Heart right ventricle (tissue), 16 donors: ENCODE measurements around the gene AZGP1. TPM values are rescaled to one million over a fixed set of nuclear protein-coding genes. Genes with fewer than 3 reads are reported as not detected.
"Not testable (repeated sequence)": the region's sequence is repeated elsewhere in the genome, so short reads cannot be mapped to it uniquely, and the experiment has no call there.

Experiments used
- ATAC-seq, 8 donors: fragments of 200-7000 bp; cut with Tn5 transposase; one replicate each; pipeline ENCODE4 v1.9.1; 2020; ENCODE audit warnings: mild to moderate bottlenecking in 8 of 8, moderate library complexity in 8 of 8, moderate number of reproducible peaks in 1 of 8
- DNase-seq, 2 donors: peaks; one replicate each; pipeline ENCODE4 v3.0.0-alpha.2; 2020
- H3K27ac ChIP-seq, 10 donors: fragments of 200-600 bp; sonication (generic) in 2 of 10; one replicate each; pipeline versions ENCODE4 v1.5.0 to v1.8.0; 2020 to 2022; ENCODE audit warnings: mild to moderate bottlenecking in 3 of 10
- H3K27me3 ChIP-seq, 7 donors: fragments of 200-600 bp; one replicate each; pipeline ENCODE4 v1.8.0; 2021 to 2022; ENCODE audit warnings: mild to moderate bottlenecking in 2 of 7
- H3K36me3 ChIP-seq, 9 donors: fragments of 200-600 bp; sonication (generic) in 1 of 9; one replicate each; pipeline versions ENCODE4 v1.5.0 to v1.8.0; 2020 to 2022; ENCODE audit warnings: mild to moderate bottlenecking in 2 of 9
- H3K4me1 ChIP-seq, 9 donors: fragments of 200-600 bp; sonication (generic) in 1 of 9; one replicate each; pipeline versions ENCODE4 v1.5.0 to v1.8.0; 2020 to 2022; ENCODE audit warnings: mild to moderate bottlenecking in 4 of 9
- H3K4me3 ChIP-seq, 10 donors: fragments of 200-600 bp; sonication (generic) in 2 of 10; one replicate each; pipeline versions ENCODE4 v1.5.0 to v1.8.0; 2020 to 2022; ENCODE audit warnings: mild to moderate bottlenecking in 7 of 10, moderate library complexity in 2 of 10
- H3K9me3 ChIP-seq, 11 donors: fragments of 200-600 bp in 10 of 11; sonication (generic) in 2 of 11; one replicate each; pipeline versions ENCODE4 v1.5.0 to v1.8.0; 2013 to 2022; ENCODE audit warnings: mild to moderate bottlenecking in 2 of 11, control low read depth in 1 of 11, moderate library complexity in 1 of 11
- WGBS, 2 donors: extraction: QIAGEN DNeasy Blood & Tissue Kit; methylation state at CpG; one replicate each; pipeline ENCODE4 v1.1.7; 2013; ENCODE audit warnings: inconsistent platforms in 1 of 2; 5-methylcytosine and 5-hydroxymethylcytosine counted together
- intact Hi-C, 10 donors: fragments of 100-400 bp; cut with DNase I; formaldehyde crosslinking; loops; one replicate each; pipeline versions ENCODE4 v1.11.1 to v1.14.2; 2022
- polyA plus RNA-seq, 2 donors: library from polyadenylated mRNA; stranded (reverse); fragments of 200-250 nt; gene quantifications; one replicate each; pipeline ENCODE4 v1.2.3, GENCODE V29; 2013
- total RNA-seq, 10 donors: library from RNA; stranded (reverse); fragmentation: NEBNext Ultra II Directional in 3 of 10; extraction: Animal tissue kit (Norgen Biotek cat#: 25700) in 3 of 10; gene quantifications; one replicate each; pipeline versions ENCODE4 v1.2.1 to v1.2.4, GENCODE V29; 2021 to 2023
- TF ChIP-seq, protein P1 (sequence below), 9 donors: fragments of 200-600 bp; sonication (generic) in 2 of 9; IDR thresholded peaks; one replicate each; pipeline versions ENCODE4 v1.5.0 to v1.8.0; 2021 to 2022; ENCODE audit warnings: antibody characterized with exemption in 9 of 9, mild to moderate bottlenecking in 5 of 9, moderate library complexity in 1 of 9
- donor health status: Arrhythmogenic right ventricular cardiomyopathy.
- donor health status: ischemic (EF 13 %, LVEDD 7.1; RV severe dilation, severe dysfunction).
- donor health status: healthy with polysubstance abuse.
- donor health status: DM: no; HTN: yes; CAD: no.
- donor health status: DM: no; HTN: no; CAD: no.
- donor health status: ischemic (EF 25% LVEDD 6.9; RV normal size, moderate dysfunction).
- donor health status: ischemic (EF 25% LVEDD 5.7; RV mildly dilated, moderate dysfunction).
- donor health status: healthy.
- donor health status: DM: yes; HTN: yes; CAD: no.
- donor health status: Ischemic cardiomyopathy.
- donor health status: ischemic (EF 35%, LVEDD 5.7; RV mildly dilated, moderate dysfunction).
- donor health status: nonischemic (EF 11% LVEDD 7.7; RV severe dilation, severe dysfunction).
- donor health status: DM: yes; HTN: yes; CAD: no.
- donor health status: PGD.
- donor health status: ischemic (EF 29% LVEDD 5.4; RV normal size, mild dysfunction).
- donor health status: nonischemic (EF 23%, LVEDD 6.1; RV moderate dilation, normal function).

Gene AZGP1
- total and polyA plus RNA-seq, 12 donors = 37.8 to 335 (median 108) TPM

GRCh38 chr7:99996755-99997544, 21.1 kb upstream of the AZGP1 start:
- no peaks in the 10 kb centered on the region for H3K9me3 ChIP-seq
- H3K4me3 ChIP-seq = peak overlapping the region; percentile 13 to 68 (median 61)
- 64 to 66% methylated on average over 15 of the region's 15 CpGs for WGBS, 2 donors
- intact Hi-C loops = loop anchor here in 8 of 10 donors (5.0 to 10.0 kb wide), 8 partner anchors 55 to 135 kb away; partner anchors contain the start of genes MBLAC1 (in 3 of the 8), ZNF3 (in 2 of the 8), COPS6 (in 1 of the 8) and GJC3 (in 1 of the 8)
- peaks cover 0 to 32% (median 17%) of the 10 kb centered on the region in 9 donors for H3K4me1 ChIP-seq
- DNase-seq (no peak), ATAC-seq (no peak)
- TF ChIP-seq, protein P1, sequence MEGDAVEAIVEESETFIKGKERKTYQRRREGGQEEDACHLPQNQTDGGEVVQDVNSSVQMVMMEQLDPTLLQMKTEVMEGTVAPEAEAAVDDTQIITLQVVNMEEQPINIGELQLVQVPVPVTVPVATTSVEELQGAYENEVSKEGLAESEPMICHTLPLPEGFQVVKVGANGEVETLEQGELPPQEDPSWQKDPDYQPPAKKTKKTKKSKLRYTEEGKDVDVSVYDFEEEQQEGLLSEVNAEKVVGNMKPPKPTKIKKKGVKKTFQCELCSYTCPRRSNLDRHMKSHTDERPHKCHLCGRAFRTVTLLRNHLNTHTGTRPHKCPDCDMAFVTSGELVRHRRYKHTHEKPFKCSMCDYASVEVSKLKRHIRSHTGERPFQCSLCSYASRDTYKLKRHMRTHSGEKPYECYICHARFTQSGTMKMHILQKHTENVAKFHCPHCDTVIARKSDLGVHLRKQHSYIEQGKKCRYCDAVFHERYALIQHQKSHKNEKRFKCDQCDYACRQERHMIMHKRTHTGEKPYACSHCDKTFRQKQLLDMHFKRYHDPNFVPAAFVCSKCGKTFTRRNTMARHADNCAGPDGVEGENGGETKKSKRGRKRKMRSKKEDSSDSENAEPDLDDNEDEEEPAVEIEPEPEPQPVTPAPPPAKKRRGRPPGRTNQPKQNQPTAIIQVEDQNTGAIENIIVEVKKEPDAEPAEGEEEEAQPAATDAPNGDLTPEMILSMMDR (IDR thresholded peaks at IDR 0.05) = no peak
- no peaks in the 10 kb centered on the region for H3K27me3 ChIP-seq
- peak overlapping the region in 9 of 10 donors; percentile 66 to 93 (median 85) for H3K27ac ChIP-seq
- no peaks in the 10 kb centered on the region for H3K36me3 ChIP-seq

DNA sequence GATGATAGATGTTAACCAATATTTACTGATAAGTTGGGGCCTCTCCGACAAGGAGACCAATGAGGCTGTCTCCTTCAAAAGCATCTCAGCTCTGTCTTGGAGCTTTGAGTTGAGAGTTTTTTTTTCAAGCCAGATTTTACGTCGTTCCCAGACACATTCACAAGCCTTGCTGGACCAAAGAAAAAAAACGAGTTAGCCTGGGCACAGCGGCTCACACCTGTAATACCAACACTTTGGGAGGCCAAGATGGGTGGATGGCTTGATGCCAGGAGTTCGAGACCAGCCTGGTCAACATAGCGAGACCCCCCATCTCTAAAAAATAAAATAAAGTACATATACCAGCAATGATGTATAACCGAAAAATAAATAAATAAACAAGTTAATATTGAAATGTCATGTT, 19.0 kb upstream of the AZGP1 start:
- no peak for DNase-seq
- WGBS, 2 donors = 76 to 85% methylated on average over 8 of the region's 8 CpGs
- intact Hi-C loops = loop anchor here (1.0 to 10.0 kb wide), 12 partner anchors 57 to 137 kb away; partner anchors contain the start of genes ZNF3 (in 6 of the 10), MBLAC1 (in 5 of the 10), TRIM4 (in 5 of the 10) and GJC3 (in 2 of the 10)
- H3K9me3 ChIP-seq = no peaks in the 10 kb centered on the region
- no peak overlapping the region for H3K27ac ChIP-seq
- ATAC-seq = no peak
- peaks cover 0 to 49% (median 27%) of the 10 kb centered on the region in 9 donors for H3K4me1 ChIP-seq
- H3K36me3 ChIP-seq = no peaks in the 10 kb centered on the region
- no peaks in the 10 kb centered on the region for H3K27me3 ChIP-seq
- no peak overlapping the region for H3K4me3 ChIP-seq
- TF ChIP-seq, protein P1 (IDR thresholded peaks at IDR 0.05) = no peak

DNA sequence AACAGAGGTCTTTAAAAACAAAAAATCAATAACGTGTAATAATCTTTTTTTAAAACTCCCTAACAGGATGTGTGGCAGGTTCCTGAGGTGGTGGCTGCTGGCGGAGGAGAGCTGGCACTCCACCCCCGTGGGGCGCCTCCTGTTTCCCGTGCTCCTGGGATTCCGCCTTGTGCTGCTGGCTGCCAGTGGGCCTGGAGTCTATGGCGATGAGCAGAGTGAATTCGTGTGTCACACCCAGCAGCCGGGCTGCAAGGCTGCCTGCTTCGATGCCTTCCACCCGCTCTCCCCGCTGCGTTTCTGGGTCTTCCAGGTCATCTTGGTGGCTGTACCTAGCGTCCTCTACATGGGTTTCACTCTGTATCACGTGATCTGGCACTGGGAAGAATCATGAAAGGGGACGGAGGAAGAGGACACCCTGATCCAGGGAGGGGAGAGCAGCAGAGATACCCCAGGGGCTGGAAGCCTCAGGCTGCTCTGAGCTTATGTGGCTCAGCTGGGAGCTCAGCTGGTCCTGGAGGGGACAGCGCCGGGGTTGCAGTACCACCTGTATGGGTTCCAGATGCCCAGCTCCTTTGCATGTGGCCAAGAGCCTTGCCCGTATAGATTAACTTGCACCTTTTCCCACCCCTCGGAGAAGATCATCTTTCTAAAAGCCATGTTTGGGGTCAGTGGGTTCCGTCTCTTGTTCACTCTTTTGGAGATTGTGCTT, 16.7 kb upstream of the AZGP1 start:
- H3K9me3 ChIP-seq = no peaks in the 10 kb centered on the region
- WGBS, 2 donors = 57 to 62% methylated on average over 21 of the region's 21 CpGs
- H3K27ac ChIP-seq = peak overlapping the region in 6 of 10 donors; percentile 10 to 53 (median 36)
- H3K36me3 ChIP-seq = no peaks in the 10 kb centered on the region
- peaks cover 0 to 43% (median 24%) of the 10 kb centered on the region in 9 donors for H3K4me1 ChIP-seq
- TF ChIP-seq, protein P1 (IDR thresholded peaks at IDR 0.05) = no peak
- H3K4me3 ChIP-seq = no peak overlapping the region
- ATAC-seq = peak in 6 of 8 donors; percentile 32 to 45 (median 43)
- intact Hi-C loops = loop anchor here (5.0 to 10.0 kb wide), 11 partner anchors 60 to 140 kb away; partner anchors contain the start of genes TRIM4 (in 5 of the 10), ZNF3 (in 4 of the 10), GJC3 (in 2 of the 10) and MBLAC1 (in 2 of the 10)
- H3K27me3 ChIP-seq = peaks cover 0 to 7% (median 0%) of the 10 kb centered on the region in 7 donors
- peak in 1 of 2 donors; percentile 26 for DNase-seq

- peak overlapping the region in 5 of 10 donors; percentile 10 to 53 (median 39) for H3K27ac ChIP-seq
Observed at GRCh38 chr7:99991543-99991942, 15.7 kb upstream of the AZGP1 start.

More at GRCh38 chr7:99991543-99991942, 15.7 kb upstream of the AZGP1 start:
- intact Hi-C loops = loop anchor here (2.0 to 10.0 kb wide), 12 partner anchors 61 to 141 kb away; partner anchors contain the start of genes TRIM4 (in 5 of the 10), ZNF3 (in 4 of the 10), GJC3 (in 2 of the 10) and MBLAC1 (in 2 of the 10)
- not testable (repeated sequence) for ATAC-seq, H3K9me3 ChIP-seq, DNase-seq, H3K4me3 ChIP-seq, H3K27me3 ChIP-seq, H3K36me3 ChIP-seq
- peaks cover 0 to 35% (median 20%) of the 10 kb centered on the region in 9 donors for H3K4me1 ChIP-seq
- 76 to 77% methylated on average over 6 of the region's 6 CpGs for WGBS, 2 donors
